Trophoblast cell (in vitro differentiated cells and primary cell): Measurements from ENCODE around the gene EPX.

Experiments used
- DNase-seq, 2 donors: peaks; one replicate each; pipeline ENCODE4 v3.0.0-alpha.2; 2016
- H2AFZ ChIP-seq: 2 replicates; pipeline ENCODE4 v1.6.1; 2013; ENCODE audit warnings: low read length, moderate library complexity, mild to moderate bottlenecking; ENCODE audit not compliant: insufficient read depth, poor library complexity
- H2AK5ac ChIP-seq: 2 replicates; pipeline ENCODE4 v1.6.1; 2013; ENCODE audit warnings: mild to moderate bottlenecking, low read length
- H2BK120ac ChIP-seq: 2 replicates; pipeline ENCODE4 v1.6.1; 2013; ENCODE audit warnings: low read length, mild to moderate bottlenecking, moderate library complexity; ENCODE audit not compliant: insufficient read depth, poor library complexity
- H2BK12ac ChIP-seq: 2 replicates; pipeline ENCODE4 v1.6.1; 2013; ENCODE audit warnings: mild to moderate bottlenecking, low read length, moderate library complexity
- H2BK5ac ChIP-seq: 2 replicates; pipeline ENCODE4 v1.6.1; 2013; ENCODE audit warnings: low read length, low read depth, moderate library complexity, mild to moderate bottlenecking; ENCODE audit not compliant: poor library complexity
- H3K14ac ChIP-seq: 2 replicates; pipeline ENCODE4 v1.6.1; 2013; ENCODE audit warnings: mild to moderate bottlenecking, low read length
- H3K18ac ChIP-seq: 2 replicates; pipeline ENCODE4 v1.6.1; 2013; ENCODE audit warnings: mild to moderate bottlenecking, low read length
- H3K23ac ChIP-seq: 2 replicates; pipeline ENCODE4 v1.6.1; 2013; ENCODE audit warnings: low read length
- H3K27ac ChIP-seq: 2 replicates; pipeline ENCODE4 v1.5.1; 2013; ENCODE audit warnings: low read depth, mild to moderate bottlenecking, inconsistent platforms, low read length, moderate library complexity
- H3K27me3 ChIP-seq: 2 replicates; pipeline ENCODE4 v1.6.1; 2013; ENCODE audit warnings: inconsistent platforms, mild to moderate bottlenecking, low read length, moderate library complexity; ENCODE audit not compliant: insufficient read depth
- H3K36me3 ChIP-seq, 2 experiments: 1 replicate in 1 of 2; 2 replicates in 1 of 2; pipeline ENCODE4 v1.6.1; 2013; ENCODE audit warnings: low read length in 2 of 2, mild to moderate bottlenecking in 2 of 2, moderate library complexity in 1 of 2; ENCODE audit not compliant: insufficient read depth in 2 of 2, control insufficient read depth in 1 of 2
- H3K4ac ChIP-seq: 2 replicates; pipeline ENCODE4 v1.6.1; 2013; ENCODE audit warnings: low read depth, mild to moderate bottlenecking, low read length, moderate library complexity
- H3K4me1 ChIP-seq, 2 experiments: 1 replicate in 1 of 2; 2 replicates in 1 of 2; pipeline ENCODE4 v1.6.1; 2013; ENCODE audit warnings: low read length in 2 of 2, mild to moderate bottlenecking in 2 of 2, moderate library complexity in 1 of 2; ENCODE audit not compliant: insufficient read depth in 2 of 2, control insufficient read depth in 1 of 2
- H3K4me2 ChIP-seq: 2 replicates; pipeline ENCODE4 v1.6.1; 2013; ENCODE audit warnings: inconsistent platforms, mild to moderate bottlenecking, low read length, moderate library complexity
- H3K4me3 ChIP-seq: 2 replicates; pipeline ENCODE4 v1.5.1; 2013; ENCODE audit warnings: mild to moderate bottlenecking, low read depth, low read length, inconsistent platforms
- H3K79me1 ChIP-seq: one replicate; pipeline ENCODE4 v1.6.1; 2013; ENCODE audit warnings: low read length
- H3K79me2 ChIP-seq: 2 replicates; pipeline ENCODE4 v1.6.1; 2013; ENCODE audit warnings: low read length, mild to moderate bottlenecking; ENCODE audit not compliant: control insufficient read depth, insufficient read depth, poor library complexity
- H3K9ac ChIP-seq: 2 replicates; pipeline ENCODE4 v1.6.1; 2013; ENCODE audit warnings: mild to moderate bottlenecking, low read length
- H3K9me3 ChIP-seq: 2 replicates; pipeline ENCODE4 v1.6.1; 2013; ENCODE audit warnings: low read depth, mild to moderate bottlenecking, control low read depth, inconsistent platforms, low read length; ENCODE audit not compliant: insufficient read depth
- H4K12ac ChIP-seq: 2 replicates; pipeline ENCODE4 v1.6.1; 2013; ENCODE audit warnings: low read depth, mild to moderate bottlenecking, low read length, moderate library complexity
- H4K8ac ChIP-seq: 2 replicates; pipeline ENCODE4 v1.6.1; 2013; ENCODE audit warnings: low read depth, mild to moderate bottlenecking, low read length, moderate library complexity
- H4K91ac ChIP-seq: one replicate; pipeline ENCODE4 v1.6.1; 2013; ENCODE audit warnings: low read depth, mild to moderate bottlenecking, low read length, moderate library complexity
- WGBS: extraction: QIAGEN DNeasy Blood & Tissue Kit; methylation state at CpG from one replicate; pipeline ENCODE4 v1.1.7; 2013; ENCODE audit warnings: missing lambda C conversion rate; ENCODE audit not compliant: insufficient read length, insufficient coverage; ENCODE audit errors: extremely low coverage; 5-methylcytosine and 5-hydroxymethylcytosine counted together

The EPX gene

DNA sequence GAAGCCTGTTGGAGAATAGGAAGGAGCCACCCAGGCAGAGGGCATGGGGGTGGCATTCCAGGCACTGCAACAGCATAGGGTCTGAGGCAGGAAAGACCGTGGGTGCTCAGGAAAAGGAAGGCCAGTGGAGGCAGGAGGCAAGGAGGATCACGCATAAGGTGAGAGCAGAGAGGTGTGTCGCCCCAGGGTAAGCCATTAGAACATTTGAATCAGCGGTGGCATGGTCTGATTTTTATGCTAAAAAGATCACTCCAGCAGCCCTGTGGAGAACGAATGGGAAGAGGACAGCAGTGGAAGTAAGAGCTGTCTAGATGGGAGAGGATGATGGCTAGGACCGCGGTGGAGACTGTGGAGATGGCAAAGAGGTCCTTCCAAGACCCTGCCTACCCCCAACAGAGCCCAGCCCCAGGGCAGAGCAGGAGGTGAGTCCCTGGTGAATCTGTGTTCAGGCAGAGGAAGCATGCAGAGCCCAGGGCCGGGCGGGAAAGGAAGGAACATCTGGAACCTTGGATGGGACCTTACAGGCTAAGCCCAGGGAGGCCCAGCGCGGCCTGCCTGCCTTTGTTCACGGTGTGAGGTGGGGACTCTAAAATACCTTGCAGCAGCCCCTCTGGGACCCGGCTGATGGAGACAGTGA lies 53.7 kb downstream of the EPX start:
- no peak overlapping the region for H2BK120ac ChIP-seq
- no CpG with 5 or more reads among the region's 13 CpGs for WGBS
- no peak overlapping the region for H4K91ac ChIP-seq
- H3K79me1 ChIP-seq, result no peaks in the 10 kb centered on the region
- no peak overlapping the region for H3K14ac ChIP-seq
- H3K9me3 ChIP-seq, result peaks cover 2% of the 10 kb centered on the region
- H3K27me3 ChIP-seq, result peaks cover 27% of the 10 kb centered on the region
- no peak overlapping the region for H3K4ac ChIP-seq
- no peak overlapping the region for H4K8ac ChIP-seq
- peaks cover 4 to 6% of the 10 kb centered on the region in 2 experiments for H3K4me1 ChIP-seq
- H4K12ac ChIP-seq, result no peak overlapping the region
- no peak overlapping the region for H3K23ac ChIP-seq
- H3K9ac ChIP-seq, result no peak overlapping the region
- H2AK5ac ChIP-seq, result no peak overlapping the region
- no peak overlapping the region for H3K18ac ChIP-seq
- no peak overlapping the region for H2AFZ ChIP-seq
- no peak overlapping the region for H2BK5ac ChIP-seq
- H3K36me3 ChIP-seq, result no peaks in the 10 kb centered on the region
- H3K27ac ChIP-seq, result no peak overlapping the region
- no peak overlapping the region for H3K4me3 ChIP-seq
- no peak for DNase-seq
- H2BK12ac ChIP-seq, result no peak overlapping the region
- no peak overlapping the region for H3K4me2 ChIP-seq
- no peaks in the 10 kb centered on the region for H3K79me2 ChIP-seq

DNA sequence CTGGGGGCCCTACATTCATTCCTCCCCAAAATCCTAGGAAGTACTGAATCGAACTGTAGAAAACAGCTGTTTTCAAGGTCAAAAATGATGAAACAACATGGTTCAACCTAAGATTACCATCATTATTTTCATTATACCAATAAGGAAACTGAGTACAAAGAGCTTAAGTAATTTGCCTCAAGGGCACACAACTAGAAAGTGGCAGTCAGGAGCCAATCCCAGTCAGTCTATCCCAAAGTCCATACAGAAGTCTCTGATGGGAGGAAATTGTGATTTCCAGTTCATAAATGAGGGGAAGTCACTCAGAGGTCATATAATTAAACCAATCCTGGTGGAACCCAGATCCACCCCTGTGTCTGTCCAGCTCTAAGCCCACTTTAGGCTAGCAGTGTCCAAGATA lies 54.3 kb downstream of the EPX start:
- Histone ChIP-seq H3K18ac (no peak overlapping the region), H3K4ac (no peak overlapping the region), H2BK5ac (no peak overlapping the region), H3K4me3 (no peak overlapping the region), H3K9me3 (peaks cover 2% of the 10 kb centered on the region), H3K4me1 (peaks cover 4 to 6% of the 10 kb centered on the region in 2 experiments), H2BK120ac (no peak overlapping the region), H3K79me1 (no peaks in the 10 kb centered on the region), H3K27ac (no peak overlapping the region), H2AFZ (no peak overlapping the region), H3K27me3 (peaks cover 27% of the 10 kb centered on the region), H3K79me2 (no peaks in the 10 kb centered on the region), H4K8ac (no peak overlapping the region), H3K23ac (no peak overlapping the region), H3K14ac (no peak overlapping the region), H2AK5ac (no peak overlapping the region), H2BK12ac (no peak overlapping the region), H4K12ac (no peak overlapping the region), H3K9ac (no peak overlapping the region), H4K91ac (no peak overlapping the region), H3K36me3 (no peaks in the 10 kb centered on the region), H3K4me2 (no peak overlapping the region)
- no peak for DNase-seq
- WGBS, result no CpG with 5 or more reads among the region's 1 CpG

DNA sequence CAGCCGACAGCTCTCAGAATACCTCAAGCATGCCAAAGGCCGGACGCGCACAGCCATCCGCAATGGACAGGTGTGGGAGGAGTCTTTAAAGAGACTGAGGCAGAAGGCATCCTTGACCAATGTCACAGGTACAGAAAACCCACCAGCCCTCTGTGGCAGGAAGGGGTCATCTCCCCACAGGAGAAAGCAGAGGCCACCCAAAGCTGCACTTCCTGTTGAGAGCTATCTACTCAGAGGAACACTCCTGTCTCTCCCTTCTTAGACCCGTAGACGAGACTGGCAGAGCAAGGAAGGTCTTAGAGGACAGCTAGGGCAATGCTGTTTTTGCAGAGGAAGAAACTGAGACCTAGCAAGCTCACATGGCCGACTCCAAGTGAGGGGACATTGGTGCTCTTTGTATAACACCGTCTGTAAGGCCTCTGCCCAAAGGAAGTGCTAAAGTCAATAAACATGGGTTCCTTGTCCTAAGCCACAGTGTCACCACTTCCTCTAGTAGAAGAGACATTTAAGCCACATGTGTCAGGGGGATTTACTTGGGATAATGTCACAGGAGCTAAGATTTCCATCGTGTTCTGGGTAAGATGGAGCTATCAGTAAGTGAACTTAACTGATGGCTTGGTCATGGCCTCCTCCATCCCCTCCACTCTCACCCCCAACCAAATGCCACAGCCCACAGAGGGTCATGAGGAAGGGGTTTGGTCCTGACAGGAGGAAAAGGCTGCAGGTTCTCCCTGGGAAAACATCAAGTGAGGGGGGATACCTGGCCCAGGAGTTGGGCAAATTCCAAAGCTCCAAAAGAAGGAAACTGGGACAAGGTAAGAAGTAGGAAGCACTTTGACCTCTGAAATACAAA lies 55.2 kb downstream of the EPX start:
- no peak overlapping the region for H2AFZ ChIP-seq
- H4K8ac ChIP-seq, result no peak overlapping the region
- H3K4ac ChIP-seq, result no peak overlapping the region
- H3K4me2 ChIP-seq, result no peak overlapping the region
- no peak for DNase-seq
- no peak overlapping the region for H3K18ac ChIP-seq
- H3K9ac ChIP-seq, result no peak overlapping the region
- H3K14ac ChIP-seq, result no peak overlapping the region
- H2AK5ac ChIP-seq, result no peak overlapping the region
- H3K4me3 ChIP-seq, result no peak overlapping the region
- peaks cover 4 to 6% of the 10 kb centered on the region in 2 experiments for H3K4me1 ChIP-seq
- H3K9me3 ChIP-seq, result peaks cover 2% of the 10 kb centered on the region
- H3K27me3 ChIP-seq, result peaks cover 32% of the 10 kb centered on the region
- no peak overlapping the region for H2BK12ac ChIP-seq
- H3K36me3 ChIP-seq, result no peaks in the 10 kb centered on the region
- no peak overlapping the region for H2BK5ac ChIP-seq
- H3K23ac ChIP-seq, result no peak overlapping the region
- H4K12ac ChIP-seq, result no peak overlapping the region
- WGBS, result no CpG with 5 or more reads among the region's 10 CpGs
- H3K79me1 ChIP-seq, result no peaks in the 10 kb centered on the region
- no peak overlapping the region for H4K91ac ChIP-seq
- H3K79me2 ChIP-seq, result no peaks in the 10 kb centered on the region
- H3K27ac ChIP-seq, result no peak overlapping the region
- no peak overlapping the region for H2BK120ac ChIP-seq

DNA sequence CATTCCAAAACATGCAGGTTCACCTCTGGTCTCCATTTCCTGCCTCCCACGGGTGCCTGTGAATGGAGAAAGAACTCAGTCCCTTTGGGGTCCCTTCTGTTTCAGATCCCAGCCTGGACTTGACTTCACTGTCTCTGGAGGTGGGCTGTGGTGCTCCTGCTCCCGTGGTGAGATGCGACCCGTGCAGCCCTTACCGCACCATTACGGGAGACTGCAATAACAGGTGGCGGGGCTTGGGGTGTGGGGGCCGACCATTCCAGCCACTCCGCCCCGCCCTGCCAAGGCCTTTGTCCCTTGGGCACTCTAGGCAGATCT lies 56.4 kb downstream of the EPX start:
- Histone ChIP-seq H3K27ac (no peak overlapping the region), H3K36me3 (no peaks in the 10 kb centered on the region), H2BK12ac (no peak overlapping the region), H2AK5ac (no peak overlapping the region), H3K4me1 (peaks cover 4 to 6% of the 10 kb centered on the region in 2 experiments), H3K4ac (no peak overlapping the region), H3K79me1 (no peaks in the 10 kb centered on the region), H3K27me3 (peaks cover 32% of the 10 kb centered on the region), H3K14ac (no peak overlapping the region), H3K9me3 (peaks cover 2% of the 10 kb centered on the region), H4K91ac (no peak overlapping the region), H3K9ac (no peak overlapping the region), H3K79me2 (no peaks in the 10 kb centered on the region), H2AFZ (no peak overlapping the region), H3K4me3 (no peak overlapping the region), H3K4me2 (no peak overlapping the region), H3K23ac (no peak overlapping the region), H4K12ac (no peak overlapping the region), H3K18ac (no peak overlapping the region), H4K8ac (no peak overlapping the region), H2BK120ac (no peak overlapping the region), H2BK5ac (no peak overlapping the region)
- no peak for DNase-seq
- WGBS, result no CpG with 5 or more reads among the region's 10 CpGs
